Hematopoietic multipotent progenitor cell treated with erythropoietin and hydrocortisone succinate and interleukin-3 and kit ligand, for 8 days (in vitro differentiated cells): ENCODE data around the gene HS6ST1.
"Not testable (repeated sequence)": the region's sequence is repeated elsewhere in the genome, so short reads cannot be mapped to it uniquely, and the experiment has no call there.

Source experiments
- DNase-seq: peaks from one replicate; pipeline ENCODE4 v3.0.0-alpha.2; 2015

Gene HS6ST1

DNA sequence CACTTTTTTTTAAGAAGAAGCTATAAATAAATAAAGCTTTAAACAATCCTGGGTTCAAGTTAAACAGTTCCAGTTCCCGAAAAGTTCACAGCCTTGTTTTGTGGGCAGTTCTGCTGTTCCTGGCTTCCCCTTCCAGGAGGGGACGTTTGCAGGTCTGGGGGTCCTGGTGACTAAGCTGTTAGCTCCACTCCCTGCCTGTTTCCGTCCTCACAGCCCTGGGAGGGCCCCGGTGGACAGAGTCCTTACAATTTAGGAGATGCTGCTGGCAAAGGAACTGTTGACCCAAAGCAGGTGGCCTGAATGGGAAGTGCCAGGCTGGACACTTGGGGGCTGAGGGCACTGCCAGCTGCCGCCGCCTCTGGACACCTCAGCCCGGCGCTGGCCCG, 53.1 kb downstream of the HS6ST1 start:
- not testable (repeated sequence) for DNase-seq

DNA sequence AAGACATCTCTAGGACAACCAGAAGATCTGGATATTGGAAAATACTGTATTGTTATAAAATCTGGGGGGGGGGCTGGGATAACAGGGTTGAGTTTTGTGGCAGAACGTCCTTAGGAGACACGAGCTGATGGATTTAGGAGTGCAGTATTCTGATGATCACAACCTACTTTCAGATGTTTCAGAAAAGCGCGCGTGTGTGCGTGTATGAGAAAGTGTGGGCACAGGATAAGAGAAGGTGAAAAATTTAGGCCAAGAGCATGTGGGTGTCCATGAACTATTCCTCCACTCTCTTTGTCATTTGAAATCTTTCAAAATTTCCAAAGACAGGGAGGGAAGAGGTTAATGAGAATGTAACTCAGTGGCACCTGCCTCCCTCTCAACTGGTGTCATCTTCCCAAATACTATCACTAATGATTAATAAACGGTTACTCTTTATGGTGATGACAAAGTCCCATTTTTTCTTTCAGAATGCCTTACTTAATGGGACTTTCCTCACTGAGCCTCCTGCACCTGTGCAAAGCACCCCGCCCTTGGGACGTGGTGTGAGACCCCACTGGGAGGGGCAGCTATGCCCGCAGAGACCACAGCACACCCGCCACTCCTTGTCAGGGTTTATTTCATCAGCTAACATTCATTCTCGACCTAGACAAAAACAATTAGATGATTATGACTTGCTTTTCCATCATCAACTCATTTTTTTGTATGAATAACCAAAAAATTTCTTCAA, 53.6 kb downstream of the HS6ST1 start:
- DNase-seq, result no peak

DNA sequence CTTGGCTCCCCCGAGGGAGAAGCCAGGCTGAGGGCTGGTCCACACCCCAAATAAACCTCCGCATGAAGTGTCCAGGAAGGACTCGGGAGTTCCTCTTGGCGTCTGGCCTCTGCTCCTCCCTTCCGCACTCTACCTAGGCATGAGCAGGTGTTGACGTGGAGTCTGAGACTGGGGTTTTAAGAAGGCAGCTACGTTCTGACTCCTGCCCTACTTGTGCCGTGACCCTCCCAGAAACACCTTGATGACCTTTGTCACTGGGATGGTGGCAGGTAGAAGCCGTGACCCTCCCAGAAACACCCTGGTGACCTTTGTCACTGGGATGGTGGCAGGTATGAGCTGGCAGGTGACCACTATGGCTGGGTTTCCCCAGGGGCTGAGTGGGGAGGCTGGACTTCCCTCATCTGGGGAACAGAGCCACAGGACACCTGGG, 54.8 kb downstream of the HS6ST1 start:
- DNase-seq, result no peak

DNA sequence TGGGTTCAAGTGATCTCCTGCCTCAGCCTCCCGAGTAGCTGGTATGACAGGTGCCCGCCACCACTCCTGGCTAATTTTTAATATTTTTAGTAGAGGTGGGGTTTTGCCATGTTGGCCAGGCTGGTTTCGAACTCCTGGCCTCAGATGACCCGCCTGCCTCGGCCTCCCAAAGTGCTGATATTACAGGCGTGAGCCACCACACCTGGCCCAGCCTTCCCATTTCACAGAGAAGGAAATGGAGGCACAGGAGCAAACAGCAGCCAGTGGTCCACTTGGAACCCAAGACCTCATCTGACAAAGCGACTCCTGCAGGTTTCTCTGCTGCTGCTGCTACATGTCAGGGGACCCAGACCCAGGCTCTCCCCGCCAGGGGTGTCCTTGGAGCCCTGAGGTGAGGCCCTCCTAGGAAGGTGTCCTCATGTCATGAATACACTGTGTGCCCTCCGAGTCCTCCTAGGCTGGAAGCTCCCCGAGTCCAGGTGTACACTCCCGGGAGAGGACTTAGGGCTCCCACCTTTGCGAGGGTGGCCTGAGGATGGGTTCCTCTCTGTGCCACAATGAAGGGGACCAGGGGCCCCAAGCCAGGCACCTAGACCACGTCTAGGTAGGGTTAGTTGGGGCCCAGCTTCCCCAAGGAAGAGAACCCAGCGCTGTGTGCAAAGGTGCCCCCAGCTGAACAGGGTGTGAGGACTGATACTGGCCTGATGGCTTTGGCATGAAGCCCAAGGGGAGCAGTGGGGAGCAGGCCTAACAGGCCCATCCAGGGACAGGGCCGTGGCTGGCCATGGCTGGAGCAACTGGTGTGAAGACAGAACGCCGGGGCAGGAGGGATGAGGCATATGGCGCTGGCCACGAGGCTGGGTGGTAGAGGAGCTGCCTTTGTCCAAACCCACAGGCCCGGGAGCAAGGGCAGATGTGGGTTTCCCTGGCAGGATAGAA, 56.1 kb downstream of the HS6ST1 start:
- no peak for DNase-seq

DNA sequence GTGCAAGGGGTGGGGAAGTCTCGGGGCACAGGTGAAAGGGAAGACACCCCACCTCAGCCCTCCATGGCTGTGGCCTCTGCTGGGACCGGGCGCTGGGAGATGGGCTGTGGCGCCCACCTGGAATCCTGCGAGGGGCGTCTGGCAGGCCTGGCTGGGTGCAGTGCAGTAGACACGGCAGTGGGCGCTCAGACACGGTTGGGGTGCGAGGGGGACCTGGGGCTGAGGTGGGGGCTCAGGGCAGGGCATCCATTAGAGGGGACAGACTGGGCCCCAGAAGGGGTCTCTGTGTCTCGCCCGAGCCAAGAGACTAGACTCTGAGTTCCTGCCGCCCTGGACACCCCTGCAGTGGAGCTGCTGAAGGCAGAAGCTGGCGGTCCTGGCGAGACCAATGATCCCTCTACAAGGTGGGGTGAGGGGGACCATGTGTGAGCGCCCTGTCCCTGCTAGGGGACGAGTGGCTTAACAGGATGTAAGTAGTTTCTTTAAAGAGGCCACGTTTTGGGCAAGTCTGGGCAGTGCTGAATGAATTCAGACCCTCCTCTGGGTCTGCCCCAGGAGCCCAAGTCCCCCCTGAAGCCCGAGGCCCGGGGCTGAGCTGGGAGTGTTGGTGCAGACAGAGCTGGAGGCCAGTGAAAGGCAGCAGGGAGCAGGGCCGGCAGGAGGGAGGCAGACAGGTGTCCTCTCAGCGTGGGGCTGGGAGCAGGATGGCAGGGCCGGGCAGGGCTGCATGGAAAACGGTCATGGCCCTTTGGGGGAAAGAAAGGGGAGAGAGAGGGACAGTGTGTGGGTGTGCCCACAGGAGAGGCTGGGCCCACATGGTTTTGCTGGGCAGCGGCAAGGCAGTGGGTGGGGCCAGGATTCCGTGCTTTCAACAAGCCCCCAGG, 57.2 kb downstream of the HS6ST1 start:
- no peak for DNase-seq

DNA sequence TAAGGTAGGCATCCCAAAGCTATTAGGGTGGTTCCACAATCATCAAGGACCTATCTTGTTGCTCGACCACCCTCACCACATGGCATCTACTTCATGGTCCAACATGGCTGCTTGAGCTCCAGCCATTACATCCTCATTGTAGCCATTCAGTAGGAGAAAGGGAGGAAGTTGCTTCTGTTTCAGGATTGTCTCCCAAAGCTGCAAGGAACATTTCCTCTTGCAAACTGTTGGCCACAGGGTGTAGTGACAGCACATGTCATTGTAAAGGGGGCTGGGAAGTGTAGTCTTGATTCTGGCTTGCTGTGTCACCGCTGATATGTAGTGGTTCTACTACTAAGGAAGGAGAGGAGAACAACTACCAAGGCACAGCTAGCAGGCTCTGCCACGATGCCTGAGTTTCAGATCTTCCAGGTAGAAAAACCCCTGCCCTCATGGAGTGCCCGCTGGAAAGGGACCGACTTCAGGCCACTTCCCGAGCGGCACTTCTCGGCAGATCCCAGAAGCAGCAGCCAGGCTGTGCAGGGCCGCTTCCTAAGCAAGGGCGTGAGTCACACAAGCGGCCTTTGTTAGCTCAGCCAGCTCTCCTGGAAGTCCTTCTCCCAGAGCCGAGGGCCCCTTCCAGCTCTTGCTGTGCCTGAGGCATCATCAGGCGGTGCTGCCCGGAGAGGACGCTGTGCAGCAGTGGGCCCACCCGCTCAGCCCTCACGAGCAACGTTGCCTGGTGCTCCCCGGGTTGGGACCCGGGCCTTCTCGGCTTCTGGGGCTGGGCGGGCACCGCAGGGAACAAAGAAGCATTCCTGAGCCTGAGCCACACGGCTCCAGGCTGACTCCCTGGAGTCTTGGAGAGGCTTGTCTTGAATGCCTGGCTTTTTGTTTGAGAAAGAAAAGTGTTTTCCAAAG, 58.2 kb downstream of the HS6ST1 start:
- DNase-seq, result no peak

DNA sequence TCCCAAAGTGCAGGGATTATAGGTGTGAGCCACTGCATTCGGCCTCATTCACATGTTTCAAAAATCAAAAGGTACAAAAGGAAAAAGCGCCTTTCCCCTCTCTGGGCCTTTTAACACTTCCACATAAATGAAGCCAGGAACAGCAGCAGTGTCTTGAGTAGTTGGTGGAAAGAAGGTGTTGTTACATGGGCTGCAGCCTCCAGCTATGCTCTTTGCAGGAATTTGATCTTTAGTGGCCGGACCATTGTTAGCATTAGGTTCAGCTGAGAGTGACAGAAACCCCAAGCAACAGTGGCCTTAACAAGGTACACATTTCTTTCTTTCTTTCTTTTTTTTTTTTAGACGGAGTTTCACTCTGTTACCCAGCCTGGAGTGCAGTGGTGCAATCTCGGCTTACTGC, 59.1 kb downstream of the HS6ST1 start:
- DNase-seq, result no peak

DNA sequence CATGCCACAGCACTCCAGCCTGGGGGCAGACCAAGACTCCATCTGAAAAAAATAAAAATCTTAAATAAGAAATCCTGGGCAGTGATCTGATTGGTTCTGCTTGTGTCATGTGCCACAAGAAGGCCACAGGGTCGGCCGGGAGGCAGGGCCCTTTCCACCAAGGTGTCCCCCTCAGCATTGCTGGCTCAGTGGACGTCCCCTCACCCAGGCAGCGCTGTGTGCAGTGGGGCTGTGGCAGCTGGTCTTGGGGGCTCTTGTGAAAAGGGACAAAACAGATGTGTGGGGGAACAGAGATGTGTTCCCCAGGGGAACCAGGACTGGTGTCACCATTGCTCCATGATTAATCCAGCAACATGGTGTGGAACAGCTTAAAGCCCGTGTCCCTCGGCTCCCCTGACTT, 60.5 kb downstream of the HS6ST1 start:
- no peak for DNase-seq

DNA sequence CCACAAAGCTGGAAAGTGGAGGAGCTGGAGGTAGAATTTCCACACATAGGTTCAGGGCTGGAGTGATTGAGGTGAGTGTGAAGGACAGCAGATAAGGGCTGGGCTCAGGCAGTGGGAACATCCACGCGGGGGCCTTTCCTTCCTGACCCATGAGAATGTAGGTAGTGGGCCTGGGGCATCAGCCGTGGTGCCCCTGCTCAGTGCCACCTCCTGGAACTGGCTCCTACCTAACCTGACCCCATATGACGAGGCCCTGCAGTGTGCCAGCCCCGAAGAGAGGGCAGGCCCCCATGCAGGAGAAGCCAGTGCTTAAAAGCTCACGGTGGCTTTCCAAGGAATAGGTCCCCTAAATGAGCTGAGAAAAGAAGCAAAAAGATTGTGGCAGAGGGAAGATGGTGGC, 66.2 kb downstream of the HS6ST1 start:
- no peak for DNase-seq

DNA sequence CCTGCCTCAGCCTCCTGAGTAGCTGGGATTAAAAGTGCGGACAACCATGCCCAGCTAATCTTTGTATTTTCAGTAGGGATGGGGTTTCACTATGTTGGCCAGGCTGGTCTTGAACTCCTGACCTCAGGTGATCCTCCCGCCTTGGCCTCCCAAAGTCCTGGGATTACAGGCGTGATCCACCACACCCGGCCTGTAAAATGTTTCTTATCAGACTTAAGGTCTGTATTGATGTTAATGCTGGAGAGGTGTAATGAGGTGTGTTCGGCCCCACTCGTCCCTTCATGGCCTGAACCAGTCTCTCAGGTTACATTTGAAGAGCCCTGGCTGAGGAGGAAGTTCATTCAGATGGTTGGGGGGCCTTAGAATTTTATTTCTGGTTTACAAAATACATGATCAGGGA, 66.6 kb downstream of the HS6ST1 start:
- DNase-seq, result not testable (repeated sequence)

DNA sequence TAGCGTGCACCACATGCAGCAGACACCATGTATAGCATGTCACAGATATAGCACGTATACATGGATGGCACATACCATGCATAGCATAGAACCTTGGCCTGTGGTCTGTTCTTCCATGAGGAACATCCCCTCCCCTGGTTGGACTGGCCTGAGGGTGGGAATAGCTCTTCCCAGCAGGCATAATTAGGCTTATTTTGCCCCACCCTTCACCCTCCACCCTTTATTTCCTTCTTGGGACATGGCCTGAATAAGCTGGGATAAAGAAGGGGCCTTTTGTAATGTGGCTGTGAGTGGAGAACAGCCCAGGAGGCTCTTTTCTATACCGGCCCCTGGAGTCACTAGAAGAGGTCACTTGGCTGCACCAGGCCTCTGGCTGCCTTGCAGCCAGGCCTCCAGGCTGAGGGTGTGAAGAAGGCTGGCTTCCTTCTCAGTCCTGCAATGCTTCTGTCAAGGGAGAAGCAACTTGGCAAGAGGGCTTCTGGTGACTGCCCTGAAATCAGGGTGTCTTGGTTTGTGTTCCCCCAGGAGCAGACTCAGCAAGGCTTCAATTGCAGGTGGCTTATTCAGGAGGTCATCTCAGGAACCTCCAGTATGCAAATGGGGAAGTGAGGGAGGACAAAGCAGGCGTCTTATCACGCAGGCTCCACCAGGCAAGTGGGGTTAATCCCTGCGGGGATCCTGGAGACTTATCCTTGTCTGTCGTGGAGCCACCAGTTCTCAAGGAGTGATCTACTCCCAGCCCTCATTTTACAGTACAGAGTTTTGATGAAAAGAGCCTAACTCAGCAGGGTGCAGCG, 68.2 kb downstream of the HS6ST1 start:
- DNase-seq, result no peak

DNA sequence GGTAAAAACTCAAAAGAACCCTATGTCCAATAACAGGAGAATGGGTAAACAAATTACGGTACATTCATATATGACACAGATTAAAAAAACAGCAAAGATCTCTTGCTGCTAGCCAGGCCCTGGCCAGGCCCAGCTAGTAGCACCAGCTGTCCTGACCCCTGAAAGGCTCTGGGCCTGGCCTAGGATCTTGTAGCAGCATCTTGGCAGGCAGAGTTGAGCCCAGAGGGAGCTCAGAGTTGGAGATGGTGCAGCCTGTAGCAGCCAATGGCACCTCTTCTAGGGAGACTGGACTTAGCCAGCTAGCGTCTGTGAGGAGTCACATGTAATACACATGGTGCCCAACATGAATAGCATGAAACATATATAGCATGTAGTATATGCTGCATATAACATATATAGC, 69.1 kb downstream of the HS6ST1 start:
- no peak for DNase-seq

DNA sequence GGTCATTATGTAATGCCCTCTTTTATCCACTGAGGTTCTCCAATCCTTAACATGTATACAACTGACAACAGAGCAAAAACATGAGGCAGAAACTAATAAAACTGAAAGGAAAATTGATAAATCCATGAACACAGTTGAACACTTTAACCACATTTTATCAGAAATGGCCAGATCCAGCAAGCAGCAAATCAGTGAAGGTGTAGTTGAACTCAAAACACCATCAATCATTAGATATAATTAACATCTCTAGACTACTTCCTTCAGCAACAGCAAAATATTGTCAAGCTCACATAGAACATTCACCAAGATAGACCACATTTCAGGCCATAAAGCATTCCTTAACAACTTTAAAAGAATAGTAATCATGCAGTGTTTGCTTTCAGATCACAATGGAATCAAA, 72.9 kb downstream of the HS6ST1 start:
- DNase-seq, result peak; percentile 49

DNA sequence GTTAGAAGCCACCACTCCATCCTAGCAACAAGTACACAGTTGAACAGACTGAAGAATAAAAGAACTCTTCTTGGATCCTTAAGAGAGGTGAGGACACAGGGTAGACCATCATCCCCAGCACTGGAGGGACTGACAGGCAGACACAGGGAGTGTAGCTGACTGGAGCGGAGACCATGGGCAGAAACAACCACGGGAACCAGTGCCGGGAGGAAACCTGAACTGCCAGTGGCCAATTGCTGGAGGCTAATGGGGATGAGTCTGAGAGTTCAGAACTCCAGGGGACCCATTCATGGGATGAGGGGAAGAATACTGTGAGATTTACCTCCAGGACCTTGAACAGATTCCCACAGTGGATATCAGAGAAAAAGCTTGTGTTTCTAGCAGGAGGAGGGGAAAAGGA, 76.8 kb downstream of the HS6ST1 start:
- DNase-seq, result no peak

DNA sequence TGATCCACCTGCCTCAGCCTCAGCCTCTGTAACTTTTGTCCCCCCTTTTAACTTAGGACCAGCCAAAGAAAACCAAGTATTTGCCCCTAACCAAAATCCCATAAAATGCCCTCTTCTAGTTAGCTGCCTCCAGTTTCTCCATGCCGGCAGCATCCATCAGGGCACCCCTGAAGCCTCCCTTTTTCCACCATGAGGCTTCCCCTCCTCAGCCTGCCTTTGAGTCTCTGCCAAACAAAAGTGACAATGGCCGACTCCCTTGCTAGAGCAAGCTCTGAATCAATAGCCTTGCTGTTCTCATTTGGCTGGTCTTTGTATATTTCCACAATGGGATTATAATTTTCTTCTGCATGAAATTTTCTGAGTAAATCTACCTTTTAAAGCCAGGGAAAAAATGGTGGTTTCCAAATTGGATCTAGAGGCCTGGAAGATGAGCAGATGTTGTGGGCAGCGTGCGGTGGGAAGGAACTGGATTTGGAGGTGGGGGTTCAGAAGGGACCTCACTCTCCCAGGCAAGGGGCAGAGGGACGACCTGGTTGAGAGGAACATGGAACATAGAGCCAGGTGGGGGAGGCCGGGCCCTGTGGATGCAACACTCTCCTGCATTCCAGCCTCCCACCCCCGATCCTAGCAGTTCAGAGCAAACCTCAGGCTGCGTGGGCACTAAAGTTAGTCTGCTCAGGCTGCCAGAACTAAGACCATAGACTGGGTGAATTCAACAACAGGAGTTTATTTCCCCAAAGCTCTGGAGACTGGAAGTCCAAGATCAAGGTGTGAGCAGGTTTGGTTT, 80.6 kb downstream of the HS6ST1 start:
- DNase-seq, result no peak

DNA sequence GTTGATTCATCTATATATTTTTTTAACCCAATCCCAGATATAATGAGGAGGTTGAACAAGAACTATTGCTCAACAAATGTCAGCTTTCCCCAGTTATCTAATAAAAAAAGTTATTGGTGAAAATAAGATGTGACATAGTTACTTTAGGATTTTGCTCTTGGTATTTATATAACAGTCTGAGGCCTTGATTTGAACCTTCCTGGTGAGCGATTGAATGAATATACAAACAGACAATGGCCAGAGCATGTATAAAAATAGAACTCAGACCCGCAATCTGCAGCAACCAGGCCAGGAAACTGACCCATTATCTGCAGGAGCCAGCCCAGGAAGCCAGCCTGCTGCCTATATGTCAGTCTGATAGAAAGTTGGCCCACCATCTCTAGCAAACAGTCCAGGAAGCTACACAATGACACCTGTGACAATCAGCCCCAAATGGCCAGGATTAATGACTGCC, 81.6 kb downstream of the HS6ST1 start:
- peak; percentile 52 for DNase-seq

DNA sequence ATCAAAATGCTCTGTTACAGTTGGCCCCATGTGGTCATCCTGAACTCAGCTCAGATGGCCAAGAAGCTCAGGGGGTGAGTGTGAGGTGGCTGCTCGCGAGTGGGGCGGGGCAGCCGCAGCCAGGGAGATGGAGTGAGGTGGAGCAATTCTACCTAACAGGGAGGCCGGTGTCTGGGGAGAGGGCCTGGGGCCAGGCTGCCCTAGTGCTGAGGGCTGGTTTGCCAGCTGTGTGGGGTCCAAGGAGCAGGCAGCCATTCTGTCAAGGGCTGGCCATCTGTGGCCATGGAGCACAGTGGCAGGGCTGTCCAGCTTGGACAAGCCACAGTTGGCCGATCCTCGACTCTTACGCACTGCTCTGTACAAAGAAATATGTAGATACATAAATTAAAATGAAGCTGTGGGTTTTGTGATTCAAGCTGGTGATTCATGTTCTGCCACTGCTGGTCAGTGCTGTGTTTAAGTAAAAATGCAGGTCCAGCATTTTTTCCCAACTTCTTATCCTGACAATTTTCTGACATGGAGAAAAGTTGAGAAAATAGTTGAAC, 82.1 kb downstream of the HS6ST1 start:
- no peak for DNase-seq

DNA sequence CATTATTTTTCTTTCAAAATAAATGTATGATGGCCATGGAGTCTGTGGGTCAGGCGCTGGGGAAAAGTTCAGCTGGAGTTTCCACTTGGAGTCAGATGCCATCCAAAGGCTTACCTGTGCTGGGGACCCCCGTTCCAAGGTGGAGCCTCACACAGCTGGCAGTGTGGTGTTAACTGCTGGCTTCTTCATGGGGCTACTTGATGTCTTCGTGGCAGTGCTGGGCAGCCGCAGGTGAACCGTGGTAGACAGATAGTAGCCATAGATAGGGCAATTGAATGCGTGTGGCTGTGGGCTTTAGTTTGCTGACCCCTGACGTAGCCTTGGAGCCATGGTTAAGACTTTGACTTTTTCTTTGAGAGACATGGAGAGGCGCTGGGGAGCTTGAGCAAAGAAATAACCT, 83.1 kb downstream of the HS6ST1 start:
- no peak for DNase-seq

DNA sequence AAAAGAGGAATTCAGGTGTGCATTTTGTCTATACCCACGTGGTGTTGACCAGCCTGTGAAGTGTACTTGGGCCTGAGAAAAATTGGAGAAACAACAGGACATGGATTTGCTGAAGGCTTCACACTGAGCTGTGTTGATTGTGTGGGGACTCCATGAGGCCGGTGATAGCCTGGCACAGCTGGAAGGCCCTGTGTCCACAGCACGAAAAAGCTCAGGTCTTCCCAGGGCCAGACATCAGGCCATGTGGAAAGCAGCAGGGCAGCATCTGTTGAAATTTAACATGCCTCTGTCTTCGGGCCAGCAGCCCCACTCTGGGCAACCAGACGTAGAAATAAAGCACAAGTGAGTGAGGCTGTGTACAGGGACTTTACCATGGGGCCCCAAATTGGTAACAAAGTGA, 84.1 kb downstream of the HS6ST1 start:
- no peak for DNase-seq

DNA sequence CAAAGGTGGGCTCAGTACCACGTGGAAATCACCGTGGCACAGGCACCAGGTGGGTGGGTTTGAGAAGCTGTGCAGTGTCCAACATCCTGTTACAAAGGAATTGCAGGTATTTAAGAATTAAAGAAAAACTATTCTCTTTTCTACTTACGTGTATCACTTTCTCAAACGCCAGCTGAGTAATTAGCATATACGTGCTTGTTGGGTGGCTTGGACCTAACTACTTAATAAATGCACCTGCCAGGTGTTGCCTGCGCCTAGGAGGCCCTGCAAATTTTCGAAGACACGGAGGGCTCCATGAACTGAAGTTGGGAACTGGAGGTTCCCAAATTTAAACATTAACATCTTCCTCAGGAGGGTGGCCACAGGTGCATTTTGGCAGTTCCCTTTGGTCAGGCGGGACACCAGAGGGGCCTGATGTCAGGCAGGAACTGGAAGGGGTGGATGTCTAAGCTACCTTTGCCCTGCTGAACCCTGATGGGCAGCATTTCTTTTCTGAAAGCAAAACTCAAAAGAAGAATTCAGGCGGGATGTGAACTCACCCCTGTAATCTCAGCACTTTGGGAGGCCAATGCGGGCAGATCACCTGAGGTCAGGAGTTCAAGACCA, 84.8 kb downstream of the HS6ST1 start:
- no peak for DNase-seq
